GM12875 (cell line): Measurements from ENCODE around the gene NF1.

Experiments
- H3K4me3 ChIP-seq: one replicate; pipeline ENCODE4 v1.5.1; 2011; ENCODE audit warnings: low read depth, low read length, control low read depth
- TF ChIP-seq, protein P1 (sequence below): IDR thresholded peaks from 2 replicates; pipeline ENCODE4 v1.5.1; 2011; ENCODE audit warnings: low read depth, mild to moderate bottlenecking, control low read depth, inconsistent platforms, low read length, moderate library complexity, borderline replicate concordance; ENCODE audit not compliant: insufficient read depth

NF1 gene

GRCh38 chr17:31224366-31224765 lies 129.6 kb downstream of the NF1 start:
- no peak overlapping the region for H3K4me3 ChIP-seq
- TF ChIP-seq, protein P1, sequence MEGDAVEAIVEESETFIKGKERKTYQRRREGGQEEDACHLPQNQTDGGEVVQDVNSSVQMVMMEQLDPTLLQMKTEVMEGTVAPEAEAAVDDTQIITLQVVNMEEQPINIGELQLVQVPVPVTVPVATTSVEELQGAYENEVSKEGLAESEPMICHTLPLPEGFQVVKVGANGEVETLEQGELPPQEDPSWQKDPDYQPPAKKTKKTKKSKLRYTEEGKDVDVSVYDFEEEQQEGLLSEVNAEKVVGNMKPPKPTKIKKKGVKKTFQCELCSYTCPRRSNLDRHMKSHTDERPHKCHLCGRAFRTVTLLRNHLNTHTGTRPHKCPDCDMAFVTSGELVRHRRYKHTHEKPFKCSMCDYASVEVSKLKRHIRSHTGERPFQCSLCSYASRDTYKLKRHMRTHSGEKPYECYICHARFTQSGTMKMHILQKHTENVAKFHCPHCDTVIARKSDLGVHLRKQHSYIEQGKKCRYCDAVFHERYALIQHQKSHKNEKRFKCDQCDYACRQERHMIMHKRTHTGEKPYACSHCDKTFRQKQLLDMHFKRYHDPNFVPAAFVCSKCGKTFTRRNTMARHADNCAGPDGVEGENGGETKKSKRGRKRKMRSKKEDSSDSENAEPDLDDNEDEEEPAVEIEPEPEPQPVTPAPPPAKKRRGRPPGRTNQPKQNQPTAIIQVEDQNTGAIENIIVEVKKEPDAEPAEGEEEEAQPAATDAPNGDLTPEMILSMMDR, result no peak

DNA sequence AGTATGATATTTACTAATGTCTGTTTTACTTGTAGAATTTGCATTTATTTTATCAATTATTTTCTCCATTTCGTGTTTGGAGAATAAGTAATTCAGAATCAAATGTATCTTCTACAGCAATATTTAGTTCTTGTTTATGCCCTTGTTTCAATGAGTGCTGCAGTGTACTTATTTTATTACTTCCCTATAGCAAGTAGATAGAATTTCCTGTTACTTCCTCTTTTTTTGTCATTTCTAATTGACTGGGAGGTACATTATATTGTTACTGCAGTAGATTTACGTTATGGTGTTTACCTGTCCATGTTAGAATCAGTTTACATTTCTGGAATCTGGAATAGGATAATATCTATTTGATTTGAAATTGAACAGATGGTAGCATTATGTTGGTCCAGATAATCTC lies 131.1 kb downstream of the NF1 start:
- TF ChIP-seq, protein P1, result no peak
- no peak overlapping the region for H3K4me3 ChIP-seq

- no peak overlapping the region for H3K4me3 ChIP-seq
- TF ChIP-seq, protein P1, result no peak
Observed at GRCh38 chr17:31226373-31226772, 131.6 kb downstream of the NF1 start.

DNA sequence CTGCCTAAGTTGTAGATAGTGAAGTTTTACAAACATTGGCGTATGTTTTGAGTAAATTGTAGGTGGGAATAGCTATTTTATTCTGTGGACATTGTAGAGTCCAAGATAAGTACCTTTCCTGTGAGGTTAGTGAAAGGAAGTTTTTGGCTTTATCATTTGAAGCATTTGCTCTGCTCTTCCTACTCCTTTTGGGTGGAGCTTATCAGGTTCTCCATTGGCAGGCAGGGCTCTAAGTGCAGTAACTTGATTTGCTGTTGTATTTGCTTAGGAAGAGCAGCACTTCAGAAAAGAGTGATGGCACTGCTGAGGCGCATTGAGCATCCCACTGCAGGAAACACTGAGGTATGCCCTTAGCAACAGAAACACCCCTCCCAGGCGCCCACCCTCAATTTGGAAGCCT lies 132.2 kb downstream of the NF1 start:
- TF ChIP-seq, protein P1, result no peak
- no peak overlapping the region for H3K4me3 ChIP-seq

GRCh38 chr17:31231852-31232251 lies 137.1 kb downstream of the NF1 start:
- TF ChIP-seq, protein P1, result no peak
- no peak overlapping the region for H3K4me3 ChIP-seq

GRCh38 chr17:31235110-31235509 lies 140.3 kb downstream of the NF1 start:
- TF ChIP-seq, protein P1, result no peak
- no peak overlapping the region for H3K4me3 ChIP-seq

DNA sequence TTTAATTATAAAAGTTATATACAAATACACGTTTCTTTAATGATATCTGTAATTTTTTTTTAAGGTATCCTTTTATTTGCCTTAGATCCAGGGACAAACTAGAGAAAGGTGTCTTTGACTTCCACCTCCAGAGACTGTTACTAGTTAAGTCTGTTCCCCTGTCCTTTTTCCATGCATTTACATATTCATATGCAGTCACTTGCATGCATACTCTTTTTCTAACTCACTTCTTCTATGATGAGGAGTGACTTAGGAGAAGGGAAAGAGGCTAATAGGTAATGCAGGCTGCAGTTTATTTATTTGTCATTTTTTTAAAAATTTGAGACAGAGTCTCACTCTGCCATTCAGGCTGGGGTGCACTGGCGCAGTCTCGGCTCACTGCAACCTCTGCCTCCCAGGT lies 141.4 kb downstream of the NF1 start:
- no peak overlapping the region for H3K4me3 ChIP-seq
- TF ChIP-seq, protein P1, result no peak
